ENCODE measurements around the gene ADCK1.

DNA sequence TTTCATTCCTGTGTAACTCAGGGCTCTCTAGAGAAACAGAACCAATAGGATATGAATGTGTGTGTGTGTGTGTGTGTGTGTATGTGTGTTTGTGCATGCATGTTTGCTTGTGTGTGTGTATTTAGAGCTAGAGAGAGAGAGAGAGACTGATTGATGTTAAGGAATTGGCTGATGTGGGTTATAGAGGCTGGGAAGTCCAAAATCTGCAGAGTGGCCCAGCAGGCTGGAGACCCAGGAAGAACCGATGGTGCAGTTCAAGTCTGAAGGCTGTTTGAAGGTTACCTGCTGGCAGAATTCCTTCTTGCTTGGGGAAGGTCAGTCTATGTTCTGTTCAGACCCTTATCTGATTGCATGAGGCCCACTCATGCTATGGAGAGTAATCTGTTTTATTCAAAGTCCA, 64.7 kb downstream of the ADCK1 start:
- TF ChIP-seq, protein P1, sequence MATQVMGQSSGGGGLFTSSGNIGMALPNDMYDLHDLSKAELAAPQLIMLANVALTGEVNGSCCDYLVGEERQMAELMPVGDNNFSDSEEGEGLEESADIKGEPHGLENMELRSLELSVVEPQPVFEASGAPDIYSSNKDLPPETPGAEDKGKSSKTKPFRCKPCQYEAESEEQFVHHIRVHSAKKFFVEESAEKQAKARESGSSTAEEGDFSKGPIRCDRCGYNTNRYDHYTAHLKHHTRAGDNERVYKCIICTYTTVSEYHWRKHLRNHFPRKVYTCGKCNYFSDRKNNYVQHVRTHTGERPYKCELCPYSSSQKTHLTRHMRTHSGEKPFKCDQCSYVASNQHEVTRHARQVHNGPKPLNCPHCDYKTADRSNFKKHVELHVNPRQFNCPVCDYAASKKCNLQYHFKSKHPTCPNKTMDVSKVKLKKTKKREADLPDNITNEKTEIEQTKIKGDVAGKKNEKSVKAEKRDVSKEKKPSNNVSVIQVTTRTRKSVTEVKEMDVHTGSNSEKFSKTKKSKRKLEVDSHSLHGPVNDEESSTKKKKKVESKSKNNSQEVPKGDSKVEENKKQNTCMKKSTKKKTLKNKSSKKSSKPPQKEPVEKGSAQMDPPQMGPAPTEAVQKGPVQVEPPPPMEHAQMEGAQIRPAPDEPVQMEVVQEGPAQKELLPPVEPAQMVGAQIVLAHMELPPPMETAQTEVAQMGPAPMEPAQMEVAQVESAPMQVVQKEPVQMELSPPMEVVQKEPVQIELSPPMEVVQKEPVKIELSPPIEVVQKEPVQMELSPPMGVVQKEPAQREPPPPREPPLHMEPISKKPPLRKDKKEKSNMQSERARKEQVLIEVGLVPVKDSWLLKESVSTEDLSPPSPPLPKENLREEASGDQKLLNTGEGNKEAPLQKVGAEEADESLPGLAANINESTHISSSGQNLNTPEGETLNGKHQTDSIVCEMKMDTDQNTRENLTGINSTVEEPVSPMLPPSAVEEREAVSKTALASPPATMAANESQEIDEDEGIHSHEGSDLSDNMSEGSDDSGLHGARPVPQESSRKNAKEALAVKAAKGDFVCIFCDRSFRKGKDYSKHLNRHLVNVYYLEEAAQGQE (IDR thresholded peaks at IDR 0.05; ENCODE audit: borderline replicate concordance) = no peak
- TF ChIP-seq, protein P2, sequence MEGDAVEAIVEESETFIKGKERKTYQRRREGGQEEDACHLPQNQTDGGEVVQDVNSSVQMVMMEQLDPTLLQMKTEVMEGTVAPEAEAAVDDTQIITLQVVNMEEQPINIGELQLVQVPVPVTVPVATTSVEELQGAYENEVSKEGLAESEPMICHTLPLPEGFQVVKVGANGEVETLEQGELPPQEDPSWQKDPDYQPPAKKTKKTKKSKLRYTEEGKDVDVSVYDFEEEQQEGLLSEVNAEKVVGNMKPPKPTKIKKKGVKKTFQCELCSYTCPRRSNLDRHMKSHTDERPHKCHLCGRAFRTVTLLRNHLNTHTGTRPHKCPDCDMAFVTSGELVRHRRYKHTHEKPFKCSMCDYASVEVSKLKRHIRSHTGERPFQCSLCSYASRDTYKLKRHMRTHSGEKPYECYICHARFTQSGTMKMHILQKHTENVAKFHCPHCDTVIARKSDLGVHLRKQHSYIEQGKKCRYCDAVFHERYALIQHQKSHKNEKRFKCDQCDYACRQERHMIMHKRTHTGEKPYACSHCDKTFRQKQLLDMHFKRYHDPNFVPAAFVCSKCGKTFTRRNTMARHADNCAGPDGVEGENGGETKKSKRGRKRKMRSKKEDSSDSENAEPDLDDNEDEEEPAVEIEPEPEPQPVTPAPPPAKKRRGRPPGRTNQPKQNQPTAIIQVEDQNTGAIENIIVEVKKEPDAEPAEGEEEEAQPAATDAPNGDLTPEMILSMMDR (IDR thresholded peaks at IDR 0.05; ENCODE audit: poor library complexity, severe bottlenecking) = no peak

All from neural cell (in vitro differentiated cells).